Endothelial cell of umbilical vein (primary cell): Measurements from ENCODE around the gene APPL2. TPM values are rescaled to one million over a fixed set of nuclear protein-coding genes. Genes with fewer than 3 reads are reported as not detected.

Source experiments
- BruUV-seq: library from RNA; stranded (reverse); fragments of 400-500 nt; replicated peaks from 2 replicates; lab custom pipeline; 2021; lab: Mats Ljungman, UMichigan
- CTCF ChIA-PET: fragments of 300-600, 350-600 bp; sonication (Branson Sonifier 250); formaldehyde crosslinking; loops from one replicate; lab custom pipeline; 2021; ENCODE audit warnings: antibody characterized with exemption, inconsistent platforms; lab: Charles Lee
- POLR2A ChIA-PET: fragments of 300-600, 350-600 bp; sonication (Branson Sonifier 250); formaldehyde crosslinking; loops from one replicate; lab custom pipeline; 2021; ENCODE audit warnings: antibody characterized with exemption, inconsistent platforms; lab: Charles Lee
- DNase-seq: peaks from one replicate; pipeline ENCODE4 v3.0.0-alpha.2; 2011; ENCODE audit warnings: low read depth, low spot score
- FAIRE-seq: peaks from 2 replicates; lab custom pipeline; 2011; peaks lifted over from hg19 to GRCh38; lab: Jason Lieb, UNC
- H2AFZ ChIP-seq: 2 replicates; pipeline ENCODE4 v1.6.0; 2012; ENCODE audit warnings: low read depth, low read length, control low read depth, inconsistent platforms
- H3K27ac ChIP-seq: 2 replicates; pipeline ENCODE4 v1.5.1; 2011; ENCODE audit warnings: low read depth, mild to moderate bottlenecking, control low read depth, low read length, moderate library complexity; ENCODE audit not compliant: insufficient read depth
- H3K27me3 ChIP-seq, 2 experiments: 2 replicates each; pipeline versions ENCODE4 v1.6.0 to v1.6.1; 2011; ENCODE audit warnings: low read length in 2 of 2, mixed read lengths in 1 of 2; ENCODE audit not compliant: control insufficient read depth in 2 of 2, insufficient read depth in 2 of 2
- H3K36me3 ChIP-seq, 2 experiments: 2 replicates in 1 of 2; 3 replicates in 1 of 2; pipeline ENCODE4 v1.5.1; 2011; ENCODE audit warnings: low read length in 2 of 2, mild to moderate bottlenecking in 1 of 2, moderate library complexity in 1 of 2; ENCODE audit not compliant: control insufficient read depth in 2 of 2, insufficient read depth in 2 of 2; ENCODE audit errors: extremely low read depth in 1 of 2
- H3K4me1 ChIP-seq: 3 replicates; pipeline ENCODE4 v1.5.1; 2011; ENCODE audit warnings: mild to moderate bottlenecking, low read length; ENCODE audit not compliant: control insufficient read depth, insufficient read depth; ENCODE audit errors: extremely low read depth
- H3K4me2 ChIP-seq: 2 replicates; pipeline ENCODE4 v1.6.1; 2011; ENCODE audit warnings: low read length, control low read depth, mixed read lengths; ENCODE audit not compliant: insufficient read depth
- H3K4me3 ChIP-seq, 3 experiments: fragments of 200-600 bp in 1 of 3; sonication (generic), shearing (Covaris generic) in 1 of 3; replicated peaks in 1 of 3; 2 replicates each; pipeline ENCODE4 v1.5.1; 2011 to 2016; ENCODE audit warnings: control low read depth in 3 of 3, low read length in 3 of 3, mild to moderate bottlenecking in 2 of 3, inconsistent platforms in 1 of 3, low read depth in 1 of 3, moderate library complexity in 1 of 3; ENCODE audit not compliant: insufficient read depth in 1 of 3
- H3K79me2 ChIP-seq: 2 replicates; pipeline ENCODE4 v1.6.0; 2012; ENCODE audit warnings: low read length, inconsistent platforms; ENCODE audit not compliant: control insufficient read depth, insufficient read depth
- H3K9ac ChIP-seq: replicated peaks from 2 replicates; pipeline ENCODE3; 2011; ENCODE audit warnings: low read length, control low read depth; ENCODE audit not compliant: insufficient read depth; ENCODE audit errors: extremely low read depth
- H3K9me1 ChIP-seq: replicated peaks from 3 replicates; pipeline ENCODE4 v1.6.0; 2011; ENCODE audit warnings: mild to moderate bottlenecking, low read length; ENCODE audit not compliant: control insufficient read depth, insufficient read depth; ENCODE audit errors: extremely low read depth
- H3K9me3 ChIP-seq: replicated peaks from 2 replicates; pipeline ENCODE4 v1.5.1; 2012; ENCODE audit warnings: low read length, inconsistent platforms; ENCODE audit not compliant: control insufficient read depth, insufficient read depth
- H4K20me1 ChIP-seq: replicated peaks from 2 replicates; pipeline ENCODE3; 2011; ENCODE audit warnings: mild to moderate bottlenecking, low read length; ENCODE audit not compliant: control insufficient read depth, insufficient read depth; ENCODE audit errors: extremely low read depth
- EZH2 ChIP-seq: IDR thresholded peaks from 2 replicates; pipeline ENCODE4 v1.6.1; 2012; ENCODE audit warnings: borderline replicate concordance, low read depth, mild to moderate bottlenecking, moderate library complexity, low read length, inconsistent platforms; ENCODE audit not compliant: severe bottlenecking
- FOS ChIP-seq: IDR thresholded peaks from 2 replicates; pipeline ENCODE4 v1.6.1; 2011; ENCODE audit warnings: mild to moderate bottlenecking, low read length, moderate library complexity, borderline replicate concordance; ENCODE audit not compliant: insufficient read depth
- GATA2 ChIP-seq: IDR thresholded peaks from 2 replicates; pipeline ENCODE4 v1.7.0; 2011; ENCODE audit warnings: low read depth, mild to moderate bottlenecking, moderate library complexity, mixed read lengths, low read length; ENCODE audit not compliant: insufficient read length, insufficient read depth
- JUN ChIP-seq: IDR thresholded peaks from 2 replicates; pipeline ENCODE4 v1.6.1; 2011; ENCODE audit warnings: borderline replicate concordance, low read depth; ENCODE audit not compliant: insufficient read length, insufficient read depth
- MYC ChIP-seq: IDR thresholded peaks from one replicate; pipeline ENCODE4 v1.6.1; 2011; ENCODE audit warnings: mild to moderate bottlenecking, low read depth, low read length
- POLR2A ChIP-seq: IDR thresholded peaks from 2 replicates; pipeline ENCODE4 v1.6.1; 2012; ENCODE audit warnings: low read depth, mild to moderate bottlenecking, control low read depth, low read length
- POLR2AphosphoS5 ChIP-seq: IDR thresholded peaks from 2 replicates; pipeline ENCODE4 v1.6.1; 2012; ENCODE audit warnings: low read depth, mild to moderate bottlenecking, control low read depth, low read length, moderate library complexity; ENCODE audit not compliant: insufficient read depth
- dilution Hi-C: fragments of 300-500 bp; cut with MboI; formaldehyde crosslinking; loops from one replicate; pipeline ENCODE4 v1.15.0; 2019; ENCODE audit warnings: low sequenced_read_pairs; ENCODE audit not compliant: extremely low pct_ligation_motif_present
- intact Hi-C: fragments of 100-400 bp; cut with micrococcal nuclease; formaldehyde crosslinking; loops from one replicate; pipeline ENCODE4 v1.10.0; 2022
- polyA plus RNA-seq, 4 experiments: library from polyadenylated mRNA; depleted of rRNA in 3 of 4; stranded (reverse) in 3 of 4; unstranded in 1 of 4; fragments of >200 nt; gene quantifications; 2 replicates each; pipeline versions ENCODE4 v1.2.1 to v1.2.3, GENCODE V29; 2011 to 2012; ENCODE audit warnings: missing spikeins in 1 of 4
- total RNA-seq: library from RNA; stranded (reverse); gene quantifications from 2 replicates; pipeline ENCODE4 v1.2.3, GENCODE V29; 2021
- TF ChIP-seq, protein P1 (sequence below), 2 donors: IDR thresholded peaks; 1 replicate in 1 of 2; 2 replicates in 1 of 2; pipeline ENCODE4 v1.5.1; 2011; ENCODE audit warnings: low read length in 2 of 2, mild to moderate bottlenecking in 2 of 2, moderate library complexity in 2 of 2, control low read depth in 1 of 2, inconsistent platforms in 1 of 2, low read depth in 1 of 2; ENCODE audit not compliant: insufficient read depth in 1 of 2; ENCODE audit errors: extremely low read depth in 1 of 2
- TF ChIP-seq, protein P2 (sequence below): IDR thresholded peaks from 2 replicates; pipeline ENCODE4 v1.6.1; 2011; ENCODE audit not compliant: insufficient read depth, insufficient read length

Gene APPL2
- total and polyA plus RNA-seq, 2 donors (not counting 3 experiments of a cell fraction or from before 2014, with no cell fraction given) = 8.1 to 21.4 TPM

GRCh38 chr12:105192624-105193225 is 43.2 kb downstream of the APPL2 start:
- no TSS peak for BruUV-seq
- Histone ChIP-seq H3K4me1 (no peaks in the 10 kb centered on the region), H3K9me1 (no peaks in the 10 kb centered on the region), H4K20me1 (peaks cover under 1% of the 10 kb centered on the region), H3K79me2 (no peaks in the 10 kb centered on the region), H3K9me3 (no peaks in the 10 kb centered on the region), H3K27me3 (no peaks in the 10 kb centered on the region), H3K36me3 (peaks cover 28 to 38% of the 10 kb centered on the region in 2 experiments), H3K9ac (no peak overlapping the region), H3K27ac (no peak overlapping the region), H3K4me3 (no peak overlapping the region), H2AFZ (no peak overlapping the region), H3K4me2 (no peak overlapping the region)
- intact Hi-C loops (no loop called here), dilution Hi-C loops (no loop called here)
- ChIA-PET CTCF (interaction anchor here (1.1 kb wide), 1 partner anchor 190 kb away, joined by 6 read pairs; no protein-coding TSS in a partner anchor), POLR2A (no interaction called here)
- TF ChIP-seq GATA2 = no peak
- TF ChIP-seq FOS = no peak
- TF ChIP-seq, protein P1, sequence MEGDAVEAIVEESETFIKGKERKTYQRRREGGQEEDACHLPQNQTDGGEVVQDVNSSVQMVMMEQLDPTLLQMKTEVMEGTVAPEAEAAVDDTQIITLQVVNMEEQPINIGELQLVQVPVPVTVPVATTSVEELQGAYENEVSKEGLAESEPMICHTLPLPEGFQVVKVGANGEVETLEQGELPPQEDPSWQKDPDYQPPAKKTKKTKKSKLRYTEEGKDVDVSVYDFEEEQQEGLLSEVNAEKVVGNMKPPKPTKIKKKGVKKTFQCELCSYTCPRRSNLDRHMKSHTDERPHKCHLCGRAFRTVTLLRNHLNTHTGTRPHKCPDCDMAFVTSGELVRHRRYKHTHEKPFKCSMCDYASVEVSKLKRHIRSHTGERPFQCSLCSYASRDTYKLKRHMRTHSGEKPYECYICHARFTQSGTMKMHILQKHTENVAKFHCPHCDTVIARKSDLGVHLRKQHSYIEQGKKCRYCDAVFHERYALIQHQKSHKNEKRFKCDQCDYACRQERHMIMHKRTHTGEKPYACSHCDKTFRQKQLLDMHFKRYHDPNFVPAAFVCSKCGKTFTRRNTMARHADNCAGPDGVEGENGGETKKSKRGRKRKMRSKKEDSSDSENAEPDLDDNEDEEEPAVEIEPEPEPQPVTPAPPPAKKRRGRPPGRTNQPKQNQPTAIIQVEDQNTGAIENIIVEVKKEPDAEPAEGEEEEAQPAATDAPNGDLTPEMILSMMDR (IDR thresholded peaks at IDR 0.05; ENCODE audit: extremely low read depth in 1 of 2, insufficient read depth in 1 of 2, low read depth in 1 of 2, low read length in 2 of 2) = no peak
- no peak for DNase-seq
- FAIRE-seq = no peak

GRCh38 chr12:105190530-105190929 is 45.4 kb downstream of the APPL2 start:
- H3K9me1 ChIP-seq = no peaks in the 10 kb centered on the region
- H3K4me3 ChIP-seq = no peak overlapping the region
- no TSS peak for BruUV-seq
- TF ChIP-seq, protein P2, sequence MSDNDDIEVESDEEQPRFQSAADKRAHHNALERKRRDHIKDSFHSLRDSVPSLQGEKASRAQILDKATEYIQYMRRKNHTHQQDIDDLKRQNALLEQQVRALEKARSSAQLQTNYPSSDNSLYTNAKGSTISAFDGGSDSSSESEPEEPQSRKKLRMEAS = no peak
- no peak for TF ChIP-seq EZH2
- TF ChIP-seq FOS = no peak
- no peak for TF ChIP-seq JUN
- no peak for TF ChIP-seq POLR2AphosphoS5
- no peak for TF ChIP-seq GATA2
- TF ChIP-seq, protein P1 (IDR thresholded peaks at IDR 0.05; ENCODE audit: extremely low read depth in 1 of 2, insufficient read depth in 1 of 2, low read depth in 1 of 2, low read length in 2 of 2) = no peak
- no peak for TF ChIP-seq MYC
- no peak for TF ChIP-seq POLR2A
- DNase-seq = no peak
- no peak overlapping the region for H2AFZ ChIP-seq
- intact Hi-C loops (no loop called here), dilution Hi-C loops (no loop called here)
- H3K27ac ChIP-seq = no peak overlapping the region
- no peak overlapping the region for H3K4me2 ChIP-seq
- no peak for FAIRE-seq
- no peaks in the 10 kb centered on the region for H3K27me3 ChIP-seq
- no peaks in the 10 kb centered on the region for H3K9me3 ChIP-seq
- ChIA-PET CTCF (interaction anchor here (2.4 kb wide), 1 partner anchor 192 kb away, joined by 12 read pairs; no protein-coding TSS in a partner anchor), POLR2A (no interaction called here)
- no peak overlapping the region for H3K9ac ChIP-seq
- peaks cover 29 to 31% of the 10 kb centered on the region in 2 experiments for H3K36me3 ChIP-seq
- H4K20me1 ChIP-seq = peaks cover 2% of the 10 kb centered on the region
- no peaks in the 10 kb centered on the region for H3K4me1 ChIP-seq
- no peaks in the 10 kb centered on the region for H3K79me2 ChIP-seq
